ENCODE results near the gene AURKA. TPM values are rescaled to one million over a fixed set of nuclear protein-coding genes. Genes with fewer than 3 reads are reported as not detected.
A peak's percentile ranks its signal among the peaks of the same experiment; 100 is the strongest.

The AURKA gene
- total and polyA plus RNA-seq, 9 of the 15 experiments (the other 6 are each of a cell fraction or from before 2014, with no cell fraction given) = 72.7 to 162 (median 113) TPM

- intact Hi-C loops (cut with micrococcal nuclease) = loop anchor here (1.0 kb wide), 2 partner anchors 21 to 28 kb away; partner anchors contain the start of gene CASS4
- H2AFZ ChIP-seq (ENCODE audit: low read depth, low read length) = peak overlapping the region; percentile 79
- no peaks in the 10 kb centered on the region for H4K20me1 ChIP-seq (replicated peaks; ENCODE audit: control insufficient read depth, insufficient read depth, low read length)
- peak; percentile 69 for ATAC-seq
- no peaks in the 10 kb centered on the region for H3K27me3 ChIP-seq (ENCODE audit: control insufficient read depth in 2 of 2, insufficient read depth in 2 of 2, low read length in 2 of 2)
- in situ Hi-C loops (cut with MboI) = no loop called here
- H3K4me1 ChIP-seq (replicated peaks in 1 of 2; ENCODE audit: control insufficient read depth in 2 of 2, insufficient read depth in 2 of 2, low read length in 2 of 2) = peaks cover 4 to 12% of the 10 kb centered on the region in 2 experiments; a peak in 3 of 5 replicates
- peaks cover 93% of the 10 kb centered on the region for H3K79me2 ChIP-seq (ENCODE audit: control insufficient read depth, insufficient read depth, low read length)
- CTCF ChIA-PET (ENCODE audit: low intra/inter-chr PET ratio) = no interaction called here
- peak overlapping the region; percentile 99 for H3K27ac ChIP-seq (ENCODE audit: extremely low read depth, low read depth, low read length)
- peak overlapping the region; percentile 99 for H3K4me2 ChIP-seq (ENCODE audit: insufficient read depth, low read length)
- 2% methylated on average over 27 of the region's 29 CpGs for WGBS (ENCODE audit: insufficient coverage, low coverage, missing lambda C conversion rate)
- FAIRE-seq = no peak
- no peak for DNase-seq (ENCODE audit: extremely low read depth in 1 of 4, low spot score in 3 of 4)
- POLR2A ChIA-PET = interaction anchor here (0.6 to 2.3 kb wide), 24 partner anchors 8 to 1964 kb away, joined by 3 to 35 read pairs (median 4); partner anchors contain the start of genes CASS4 and FAM210B
- H3K4me3 ChIP-seq = peak overlapping the region; percentile 92
- BruUV-seq (replicated peaks) = no TSS peak
- no peaks in the 10 kb centered on the region for H3K9me3 ChIP-seq (replicated peaks; ENCODE audit: control insufficient read depth, insufficient read depth, low read depth, low read length)
- H3K9me1 ChIP-seq (ENCODE audit: control insufficient read depth, insufficient read depth, low read length) = peaks cover 3% of the 10 kb centered on the region
- H3K9ac ChIP-seq (ENCODE audit: insufficient read depth in 1 of 2, low read depth in 2 of 2, low read length in 2 of 2) = peak overlapping the region; percentile 97 to 99
- peaks cover 71% of the 10 kb centered on the region for H3K36me3 ChIP-seq (ENCODE audit: control insufficient read depth, insufficient read depth, low read length)
- TF ChIP-seq E2F6 (IDR thresholded peaks at IDR 0.05; ENCODE audit: borderline replicate concordance in 1 of 2, extremely low read depth in 1 of 2, insufficient read depth in 1 of 2, insufficient read length in 1 of 2, low read depth in 1 of 2, low read length in 1 of 2, poor library complexity in 1 of 2, severe bottlenecking in 1 of 2) (peak in 1 of 2 experiments; percentile 12), SMARCC2 (IDR thresholded peaks at IDR 0.05; ENCODE audit: low read depth) (no peak), KAT2B (IDR thresholded peaks at IDR 0.05; ENCODE audit: low read depth, low read length) (no peak), RFX7 (CRISPR knock-in tag; IDR thresholded peaks at IDR 0.05) (no peak), ZNF318 (IDR thresholded peaks at IDR 0.05; ENCODE audit: borderline replicate concordance in 1 of 2, low read depth in 1 of 2) (no peak), GTF3C2 (IDR thresholded peaks at IDR 0.05; ENCODE audit: borderline replicate concordance, extremely low read depth, insufficient read length) (no peak), HCFC1 (IDR thresholded peaks at IDR 0.05; ENCODE audit: low read depth, low read length) (no peak), HNRNPK (IDR thresholded peaks at IDR 0.05; ENCODE audit: low read depth, low read length, poor library complexity, severe bottlenecking) (no peak)
These were observed 351 bp downstream of the AURKA start for GRCh38 chr20:56391596-56392131.

Measured in K562 (cell line).